Keratinocyte (primary cell): ENCODE measurements around the gene SPAG9. TPM values are rescaled to one million over a fixed set of nuclear protein-coding genes. Genes with fewer than 3 reads are reported as not detected.

ENCODE experiments used
- DNase-seq: peaks from one replicate; pipeline ENCODE4 v3.0.0-alpha.2; 2011; ENCODE audit warnings: low read depth, missing footprints, low spot score
- FAIRE-seq: peaks from 2 replicates; lab custom pipeline; 2011; peaks lifted over from hg19 to GRCh38; lab: Jason Lieb, UNC
- H2AFZ ChIP-seq: 2 replicates; pipeline ENCODE4 v1.6.0; 2012; ENCODE audit warnings: low read length, control low read depth, inconsistent platforms; ENCODE audit not compliant: control insufficient read depth
- H3K27ac ChIP-seq: 2 replicates; pipeline ENCODE4 v1.5.1; 2011; ENCODE audit warnings: low read length; ENCODE audit not compliant: control insufficient read depth, insufficient read depth
- H3K27me3 ChIP-seq: 3 replicates; pipeline ENCODE4 v1.6.0; 2011; ENCODE audit warnings: low read length; ENCODE audit not compliant: control insufficient read depth, insufficient read depth; ENCODE audit errors: extremely low read depth
- H3K36me3 ChIP-seq, 2 experiments: 2 replicates in 1 of 2; 3 replicates in 1 of 2; pipeline ENCODE4 v1.5.1; 2011; ENCODE audit warnings: low read length in 2 of 2, mild to moderate bottlenecking in 1 of 2; ENCODE audit not compliant: control insufficient read depth in 2 of 2, insufficient read depth in 2 of 2; ENCODE audit errors: extremely low read depth in 1 of 2
- H3K4me1 ChIP-seq: 3 replicates; pipeline ENCODE4 v1.5.1; 2011; ENCODE audit warnings: low read length; ENCODE audit not compliant: control insufficient read depth, insufficient read depth; ENCODE audit errors: extremely low read depth
- H3K4me2 ChIP-seq: 3 replicates; pipeline ENCODE4 v1.6.0; 2011; ENCODE audit warnings: low read depth, low read length; ENCODE audit not compliant: control insufficient read depth, insufficient read depth; ENCODE audit errors: extremely low read depth
- H3K4me3 ChIP-seq, 3 experiments: fragments of 200-600 bp in 1 of 3; sonication (generic) in 1 of 3; 2 replicates in 2 of 3; 3 replicates in 1 of 3; pipeline ENCODE4 v1.5.1; 2011 to 2016; ENCODE audit warnings: low read length in 3 of 3, mild to moderate bottlenecking in 3 of 3, control low read depth in 2 of 3, inconsistent platforms in 1 of 3, low read depth in 1 of 3, mixed read lengths in 1 of 3, mixed run types in 1 of 3, moderate library complexity in 1 of 3; ENCODE audit not compliant: control insufficient read depth in 2 of 3, insufficient read depth in 2 of 3; ENCODE audit errors: extremely low read depth in 1 of 3
- H3K79me2 ChIP-seq: 2 replicates; pipeline ENCODE4 v1.6.0; 2012; ENCODE audit warnings: low read length; ENCODE audit not compliant: control insufficient read depth, insufficient read depth
- H3K9ac ChIP-seq: 3 replicates; pipeline ENCODE4 v1.6.0; 2011; ENCODE audit warnings: low read length; ENCODE audit not compliant: control insufficient read depth, insufficient read depth; ENCODE audit errors: extremely low read depth
- H3K9me1 ChIP-seq: 3 replicates; pipeline ENCODE4 v1.6.0; 2011; ENCODE audit warnings: low read length; ENCODE audit not compliant: control insufficient read depth, insufficient read depth; ENCODE audit errors: extremely low read depth
- H3K9me3 ChIP-seq: 2 replicates; pipeline ENCODE4 v1.5.1; 2012; ENCODE audit warnings: low read depth, low read length; ENCODE audit not compliant: control insufficient read depth
- H4K20me1 ChIP-seq: 3 replicates; pipeline ENCODE4 v1.6.0; 2011; ENCODE audit warnings: low read length; ENCODE audit not compliant: control insufficient read depth, insufficient read depth; ENCODE audit errors: extremely low read depth
- EZH2 ChIP-seq: IDR thresholded peaks from one replicate; pipeline ENCODE4 v1.6.1; 2012; ENCODE audit warnings: inconsistent platforms, mild to moderate bottlenecking, low read length, moderate library complexity
- dilution Hi-C: fragments of 300-500 bp; cut with MboI; formaldehyde crosslinking; loops from one replicate; pipeline ENCODE4 v1.7.0; 2020; ENCODE audit warnings: low sequenced_read_pairs; ENCODE audit not compliant: extremely low pct_ligation_motif_present
- polyA plus RNA-seq, 5 experiments: library from polyadenylated mRNA; depleted of rRNA in 3 of 5; stranded (reverse) in 3 of 5; stranded (forward) in 1 of 5; unstranded in 1 of 5; fragments of >200 nt; gene quantifications; 1 replicate in 1 of 5; 2 replicates in 3 of 5; 3 replicates in 1 of 5; pipeline versions ENCODE4 v1.2.1 to v1.2.3, GENCODE V29; 2011 to 2012; ENCODE audit warnings: missing spikeins in 2 of 5, low read depth in 1 of 5, low replicate concordance in 1 of 5
- TF ChIP-seq, protein P1 (sequence below), 3 experiments: IDR thresholded peaks in 1 of 3; conservative IDR thresholded peaks in 1 of 3; optimal IDR thresholded peaks in 1 of 3; 2 replicates in 2 of 3; 3 replicates in 1 of 3; pipeline versions ENCODE3 to v1.5.1; 2011; ENCODE audit warnings: low read length in 3 of 3, mild to moderate bottlenecking in 3 of 3, moderate library complexity in 2 of 3, control low read depth in 1 of 3, inconsistent platforms in 1 of 3; ENCODE audit not compliant: insufficient read depth in 2 of 3; ENCODE audit errors: extremely low read depth in 1 of 3

SPAG9 gene
- polyA plus RNA-seq, 1 donor (not counting 4 experiments of a cell fraction or from before 2014, with no cell fraction given), result 43.1 TPM

DNA sequence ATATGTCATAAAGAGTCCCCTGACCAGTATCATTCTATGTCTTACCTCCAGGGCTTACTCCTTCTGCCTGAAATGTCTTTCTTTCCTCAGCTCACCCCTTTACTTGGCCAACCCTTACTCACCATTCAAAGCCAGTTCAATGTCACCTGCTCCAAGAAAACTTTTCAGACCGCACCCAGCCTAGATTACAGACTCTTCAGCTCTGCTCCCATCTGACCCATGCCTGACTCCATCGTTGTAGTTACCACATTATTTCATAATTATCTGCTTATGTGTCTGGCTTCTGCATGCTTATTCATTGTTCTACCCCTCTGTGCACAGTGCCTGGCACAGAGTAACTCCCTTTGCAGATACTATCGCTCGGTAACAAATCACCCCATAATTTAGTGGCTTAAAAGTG is 192.0 kb downstream of the SPAG9 start:
- no peaks in the 10 kb centered on the region for H3K9me3 ChIP-seq
- H3K79me2 ChIP-seq, result no peaks in the 10 kb centered on the region
- no peak overlapping the region for H2AFZ ChIP-seq
- FAIRE-seq (no peak), DNase-seq (no peak)
- no peaks in the 10 kb centered on the region for H4K20me1 ChIP-seq
- H3K4me1 ChIP-seq, result peaks cover 34% of the 10 kb centered on the region
- H3K36me3 ChIP-seq, result no peaks in the 10 kb centered on the region
- no peak overlapping the region for H3K9ac ChIP-seq
- H3K4me3 ChIP-seq, result no peak overlapping the region
- no peak for TF ChIP-seq EZH2
- TF ChIP-seq, protein P1, sequence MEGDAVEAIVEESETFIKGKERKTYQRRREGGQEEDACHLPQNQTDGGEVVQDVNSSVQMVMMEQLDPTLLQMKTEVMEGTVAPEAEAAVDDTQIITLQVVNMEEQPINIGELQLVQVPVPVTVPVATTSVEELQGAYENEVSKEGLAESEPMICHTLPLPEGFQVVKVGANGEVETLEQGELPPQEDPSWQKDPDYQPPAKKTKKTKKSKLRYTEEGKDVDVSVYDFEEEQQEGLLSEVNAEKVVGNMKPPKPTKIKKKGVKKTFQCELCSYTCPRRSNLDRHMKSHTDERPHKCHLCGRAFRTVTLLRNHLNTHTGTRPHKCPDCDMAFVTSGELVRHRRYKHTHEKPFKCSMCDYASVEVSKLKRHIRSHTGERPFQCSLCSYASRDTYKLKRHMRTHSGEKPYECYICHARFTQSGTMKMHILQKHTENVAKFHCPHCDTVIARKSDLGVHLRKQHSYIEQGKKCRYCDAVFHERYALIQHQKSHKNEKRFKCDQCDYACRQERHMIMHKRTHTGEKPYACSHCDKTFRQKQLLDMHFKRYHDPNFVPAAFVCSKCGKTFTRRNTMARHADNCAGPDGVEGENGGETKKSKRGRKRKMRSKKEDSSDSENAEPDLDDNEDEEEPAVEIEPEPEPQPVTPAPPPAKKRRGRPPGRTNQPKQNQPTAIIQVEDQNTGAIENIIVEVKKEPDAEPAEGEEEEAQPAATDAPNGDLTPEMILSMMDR (optimal IDR thresholded peaks at IDR 0.05 in 1 of 3, IDR thresholded peaks at IDR 0.05 in 1 of 3, conservative IDR thresholded peaks at IDR 0.05 in 1 of 3; ENCODE audit: extremely low read depth in 1 of 3, insufficient read depth in 2 of 3, low read length in 3 of 3), result no peak
- no peaks in the 10 kb centered on the region for H3K27me3 ChIP-seq
- H3K27ac ChIP-seq, result no peak overlapping the region
- H3K4me2 ChIP-seq, result no peak overlapping the region
- dilution Hi-C loops, result no loop called here
- no peaks in the 10 kb centered on the region for H3K9me1 ChIP-seq

DNA sequence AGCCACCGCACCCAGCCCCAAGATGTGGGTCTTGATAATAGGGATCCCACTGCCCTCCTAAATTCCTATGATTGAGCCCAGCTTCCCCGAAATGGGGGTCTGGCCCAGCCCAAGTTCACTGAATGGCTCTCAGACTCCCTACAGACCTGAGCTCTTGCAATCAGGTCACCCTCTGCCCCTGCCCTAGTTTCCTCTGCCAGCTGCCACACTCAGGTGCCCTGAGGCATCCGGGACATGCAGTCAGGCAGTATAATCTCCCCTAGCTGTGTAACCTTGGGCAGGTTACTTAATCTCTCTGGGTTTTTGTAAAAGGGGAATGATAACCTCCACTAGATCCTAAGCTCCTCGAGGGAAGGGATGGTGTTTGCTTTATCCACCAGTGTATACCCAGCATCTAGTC is 193.4 kb downstream of the SPAG9 start:
- no peak overlapping the region for H3K27ac ChIP-seq
- H3K9ac ChIP-seq, result no peak overlapping the region
- FAIRE-seq (no peak), DNase-seq (no peak)
- H3K27me3 ChIP-seq, result no peaks in the 10 kb centered on the region
- H3K4me1 ChIP-seq, result peaks cover 37% of the 10 kb centered on the region
- no peak overlapping the region for H3K4me3 ChIP-seq
- no peaks in the 10 kb centered on the region for H3K36me3 ChIP-seq
- H3K4me2 ChIP-seq, result no peak overlapping the region
- TF ChIP-seq, protein P1 (optimal IDR thresholded peaks at IDR 0.05 in 1 of 3, IDR thresholded peaks at IDR 0.05 in 1 of 3, conservative IDR thresholded peaks at IDR 0.05 in 1 of 3; ENCODE audit: extremely low read depth in 1 of 3, insufficient read depth in 2 of 3, low read length in 3 of 3), result no peak
- TF ChIP-seq EZH2, result no peak
- dilution Hi-C loops, result no loop called here
- no peaks in the 10 kb centered on the region for H4K20me1 ChIP-seq
- H3K79me2 ChIP-seq, result no peaks in the 10 kb centered on the region
- no peak overlapping the region for H2AFZ ChIP-seq
- no peaks in the 10 kb centered on the region for H3K9me3 ChIP-seq
- no peaks in the 10 kb centered on the region for H3K9me1 ChIP-seq
